Measurements from ENCODE around the gene RHBDL1.

RHBDL1 gene

DNA sequence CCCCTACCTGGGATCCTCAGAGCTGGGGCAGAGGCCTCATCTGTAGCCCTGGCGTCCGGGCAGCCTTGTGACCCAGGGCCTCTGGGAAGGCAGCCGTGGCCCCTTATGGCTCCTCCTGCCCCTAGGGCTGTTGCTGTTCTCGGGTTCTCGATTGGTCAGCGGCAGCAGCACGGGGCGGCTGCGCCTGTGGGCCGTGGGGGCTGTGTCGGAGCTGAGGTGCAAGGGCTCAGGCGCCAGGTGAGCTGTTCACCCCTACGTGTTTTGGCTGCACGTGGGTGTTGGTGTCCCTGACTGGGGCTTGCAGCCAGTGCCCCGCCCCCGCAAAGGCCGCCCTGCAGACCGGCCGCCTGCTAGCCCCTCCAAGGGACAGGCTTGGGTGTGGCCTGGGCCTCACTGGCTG, 13.4 kb upstream of the RHBDL1 start:
- Histone ChIP-seq H3K4me2 (ENCODE audit: low read depth, low read length, poor library complexity, severe bottlenecking) (no peak overlapping the region), H4K20me1 (ENCODE audit: insufficient read depth, low read length, poor library complexity, severe bottlenecking) (no peaks in the 10 kb centered on the region), H3K36me3 (ENCODE audit: insufficient read depth, low read length) (no peaks in the 10 kb centered on the region), H3K27me3 (ENCODE audit: insufficient read depth, low read length, poor library complexity, severe bottlenecking) (no peaks in the 10 kb centered on the region), H3F3A (ENCODE audit: low read depth) (no peaks in the 10 kb centered on the region), H3K9me3 (ENCODE audit: insufficient read depth, low read depth, low read length) (no peaks in the 10 kb centered on the region), H3K9ac (ENCODE audit: low read depth, low read length, poor library complexity, severe bottlenecking) (no peak overlapping the region), H3K4me3 (ENCODE audit: low read length, poor library complexity, severe bottlenecking) (no peak overlapping the region), H3K9me2 (replicated peaks; ENCODE audit: low read depth, low read length) (no peaks in the 10 kb centered on the region), H3K4me1 (ENCODE audit: insufficient read depth, low read length, poor library complexity, severe bottlenecking) (no peaks in the 10 kb centered on the region), H3K79me2 (ENCODE audit: insufficient read depth, low read length) (no peaks in the 10 kb centered on the region), H2AFZ (ENCODE audit: low read length) (no peak overlapping the region)
- TF ChIP-seq, protein P1, sequence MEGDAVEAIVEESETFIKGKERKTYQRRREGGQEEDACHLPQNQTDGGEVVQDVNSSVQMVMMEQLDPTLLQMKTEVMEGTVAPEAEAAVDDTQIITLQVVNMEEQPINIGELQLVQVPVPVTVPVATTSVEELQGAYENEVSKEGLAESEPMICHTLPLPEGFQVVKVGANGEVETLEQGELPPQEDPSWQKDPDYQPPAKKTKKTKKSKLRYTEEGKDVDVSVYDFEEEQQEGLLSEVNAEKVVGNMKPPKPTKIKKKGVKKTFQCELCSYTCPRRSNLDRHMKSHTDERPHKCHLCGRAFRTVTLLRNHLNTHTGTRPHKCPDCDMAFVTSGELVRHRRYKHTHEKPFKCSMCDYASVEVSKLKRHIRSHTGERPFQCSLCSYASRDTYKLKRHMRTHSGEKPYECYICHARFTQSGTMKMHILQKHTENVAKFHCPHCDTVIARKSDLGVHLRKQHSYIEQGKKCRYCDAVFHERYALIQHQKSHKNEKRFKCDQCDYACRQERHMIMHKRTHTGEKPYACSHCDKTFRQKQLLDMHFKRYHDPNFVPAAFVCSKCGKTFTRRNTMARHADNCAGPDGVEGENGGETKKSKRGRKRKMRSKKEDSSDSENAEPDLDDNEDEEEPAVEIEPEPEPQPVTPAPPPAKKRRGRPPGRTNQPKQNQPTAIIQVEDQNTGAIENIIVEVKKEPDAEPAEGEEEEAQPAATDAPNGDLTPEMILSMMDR (conservative IDR thresholded peaks at IDR 0.05; ENCODE audit: low read length), result no peak
- TF ChIP-seq EZH2phosphoT487 (IDR thresholded peaks at IDR 0.05; ENCODE audit: borderline replicate concordance), result no peak

- no peaks in the 10 kb centered on the region for H3K9me2 ChIP-seq (replicated peaks; ENCODE audit: low read depth, low read length)
- H3K27me3 ChIP-seq (ENCODE audit: insufficient read depth, low read length, poor library complexity, severe bottlenecking), result no peaks in the 10 kb centered on the region
- no peaks in the 10 kb centered on the region for H3K9me3 ChIP-seq (ENCODE audit: insufficient read depth, low read depth, low read length)
- H4K20me1 ChIP-seq (ENCODE audit: insufficient read depth, low read length, poor library complexity, severe bottlenecking), result no peaks in the 10 kb centered on the region
- H3K4me2 ChIP-seq (ENCODE audit: low read depth, low read length, poor library complexity, severe bottlenecking), result no peak overlapping the region
- no peaks in the 10 kb centered on the region for H3F3A ChIP-seq (ENCODE audit: low read depth)
- H3K36me3 ChIP-seq (ENCODE audit: insufficient read depth, low read length), result no peaks in the 10 kb centered on the region
- H3K9ac ChIP-seq (ENCODE audit: low read depth, low read length, poor library complexity, severe bottlenecking), result no peak overlapping the region
- TF ChIP-seq EZH2phosphoT487 (IDR thresholded peaks at IDR 0.05; ENCODE audit: borderline replicate concordance), result no peak
- TF ChIP-seq, protein P1 (conservative IDR thresholded peaks at IDR 0.05; ENCODE audit: low read length), result no peak
- H3K4me3 ChIP-seq (ENCODE audit: low read length, poor library complexity, severe bottlenecking), result no peak overlapping the region
- no peak overlapping the region for H2AFZ ChIP-seq (ENCODE audit: low read length)
- no peaks in the 10 kb centered on the region for H3K79me2 ChIP-seq (ENCODE audit: insufficient read depth, low read length)
- peaks cover 4% of the 10 kb centered on the region for H3K4me1 ChIP-seq (ENCODE audit: insufficient read depth, low read length, poor library complexity, severe bottlenecking)
Measured at GRCh38 chr16:662597-662996, 12.9 kb upstream of the RHBDL1 start.

DNA sequence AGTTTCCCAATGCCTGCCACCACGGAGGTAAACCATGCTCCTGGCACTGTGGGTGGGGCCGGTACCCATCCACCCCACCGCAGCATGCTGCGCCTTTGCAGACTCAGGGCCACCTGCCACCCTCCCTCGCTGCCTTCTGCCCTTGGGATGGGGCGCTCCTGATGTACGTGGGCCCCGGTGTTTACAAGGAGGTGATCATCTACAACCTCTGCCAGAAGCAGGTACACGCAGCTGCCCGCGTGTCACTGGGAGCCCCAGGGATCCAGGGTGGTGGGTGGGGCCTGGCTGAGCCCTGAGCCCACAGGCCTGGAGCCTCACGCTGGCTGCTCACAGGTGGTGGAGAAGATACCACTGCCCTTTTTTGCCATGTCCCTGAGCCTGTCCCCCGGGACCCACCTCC, 8.9 kb upstream of the RHBDL1 start:
- peaks cover 5% of the 10 kb centered on the region for H3K4me1 ChIP-seq (ENCODE audit: insufficient read depth, low read length, poor library complexity, severe bottlenecking)
- H2AFZ ChIP-seq (ENCODE audit: low read length), result no peak overlapping the region
- no peaks in the 10 kb centered on the region for H3K27me3 ChIP-seq (ENCODE audit: insufficient read depth, low read length, poor library complexity, severe bottlenecking)
- peaks cover 17% of the 10 kb centered on the region; the same call in 1 of the 2 replicates for H3K79me2 ChIP-seq (ENCODE audit: insufficient read depth, low read length)
- H3K9me3 ChIP-seq (ENCODE audit: insufficient read depth, low read depth, low read length), result no peaks in the 10 kb centered on the region
- no peaks in the 10 kb centered on the region for H3K9me2 ChIP-seq (replicated peaks; ENCODE audit: low read depth, low read length)
- no peak overlapping the region for H3K4me3 ChIP-seq (ENCODE audit: low read length, poor library complexity, severe bottlenecking)
- H3K4me2 ChIP-seq (ENCODE audit: low read depth, low read length, poor library complexity, severe bottlenecking), result no peak overlapping the region
- no peaks in the 10 kb centered on the region for H4K20me1 ChIP-seq (ENCODE audit: insufficient read depth, low read length, poor library complexity, severe bottlenecking)
- no peak for TF ChIP-seq EZH2phosphoT487 (IDR thresholded peaks at IDR 0.05; ENCODE audit: borderline replicate concordance)
- TF ChIP-seq, protein P1 (conservative IDR thresholded peaks at IDR 0.05; ENCODE audit: low read length), result no peak
- no peaks in the 10 kb centered on the region for H3K36me3 ChIP-seq (ENCODE audit: insufficient read depth, low read length)
- H3K9ac ChIP-seq (ENCODE audit: low read depth, low read length, poor library complexity, severe bottlenecking), result no peak overlapping the region
- H3F3A ChIP-seq (ENCODE audit: low read depth), result no peaks in the 10 kb centered on the region
